ENCODE results near the gene ADAMTS5.

Gene ADAMTS5

GRCh38 chr21:26956813-26957212, 10.1 kb downstream of the ADAMTS5 start:
- TF ChIP-seq, protein P1, sequence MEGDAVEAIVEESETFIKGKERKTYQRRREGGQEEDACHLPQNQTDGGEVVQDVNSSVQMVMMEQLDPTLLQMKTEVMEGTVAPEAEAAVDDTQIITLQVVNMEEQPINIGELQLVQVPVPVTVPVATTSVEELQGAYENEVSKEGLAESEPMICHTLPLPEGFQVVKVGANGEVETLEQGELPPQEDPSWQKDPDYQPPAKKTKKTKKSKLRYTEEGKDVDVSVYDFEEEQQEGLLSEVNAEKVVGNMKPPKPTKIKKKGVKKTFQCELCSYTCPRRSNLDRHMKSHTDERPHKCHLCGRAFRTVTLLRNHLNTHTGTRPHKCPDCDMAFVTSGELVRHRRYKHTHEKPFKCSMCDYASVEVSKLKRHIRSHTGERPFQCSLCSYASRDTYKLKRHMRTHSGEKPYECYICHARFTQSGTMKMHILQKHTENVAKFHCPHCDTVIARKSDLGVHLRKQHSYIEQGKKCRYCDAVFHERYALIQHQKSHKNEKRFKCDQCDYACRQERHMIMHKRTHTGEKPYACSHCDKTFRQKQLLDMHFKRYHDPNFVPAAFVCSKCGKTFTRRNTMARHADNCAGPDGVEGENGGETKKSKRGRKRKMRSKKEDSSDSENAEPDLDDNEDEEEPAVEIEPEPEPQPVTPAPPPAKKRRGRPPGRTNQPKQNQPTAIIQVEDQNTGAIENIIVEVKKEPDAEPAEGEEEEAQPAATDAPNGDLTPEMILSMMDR (IDR thresholded peaks at IDR 0.05; ENCODE audit: insufficient read depth, low read length, poor library complexity, severe bottlenecking), result no peak
- TF ChIP-seq EZH2phosphoT487 (conservative IDR thresholded peaks at IDR 0.05; ENCODE audit: low read length), result no peak
- Histone ChIP-seq H3K9ac (ENCODE audit: low read length) (no peak overlapping the region), H3K9me2 (replicated peaks; ENCODE audit: insufficient read depth, low read length) (no peaks in the 10 kb centered on the region), H3F3A (ENCODE audit: insufficient read depth) (no peaks in the 10 kb centered on the region), H3K9me3 (ENCODE audit: insufficient read depth, low read length) (no peaks in the 10 kb centered on the region), H2AFZ (ENCODE audit: low read depth, low read length, severe bottlenecking) (no peak overlapping the region), H3K4me3 (ENCODE audit: insufficient read depth, low read length, poor library complexity, severe bottlenecking) (no peak overlapping the region), H3K36me3 (ENCODE audit: low read length) (no peaks in the 10 kb centered on the region), H3K4me2 (ENCODE audit: low read depth, low read length, poor library complexity, severe bottlenecking) (no peak overlapping the region), H3K27ac (ENCODE audit: low read depth, low read length) (no peak overlapping the region), H4K20me1 (ENCODE audit: low read depth, low read length) (no peaks in the 10 kb centered on the region), H3K27me3 (ENCODE audit: low read length) (no peaks in the 10 kb centered on the region), H3K79me2 (ENCODE audit: insufficient read depth, low read length) (no peaks in the 10 kb centered on the region)

DNA sequence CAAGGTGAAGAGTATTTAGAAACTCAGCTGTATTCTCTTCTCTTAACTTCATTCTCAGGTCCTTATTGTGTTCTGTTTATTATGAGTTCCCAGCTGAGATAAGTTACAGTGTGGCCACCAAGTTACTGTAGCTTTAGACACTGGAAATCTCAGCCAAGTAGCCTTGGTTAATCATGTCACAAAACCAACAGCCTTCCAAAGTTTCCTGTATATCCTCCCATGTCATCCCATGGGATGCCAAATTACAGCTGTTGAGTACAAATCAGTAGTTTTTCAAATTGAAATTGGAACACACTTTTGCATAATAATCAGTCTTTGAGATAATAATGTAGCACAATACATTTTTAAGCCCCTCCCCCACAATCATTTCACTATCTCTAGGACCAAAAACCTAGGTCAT, 10.7 kb downstream of the ADAMTS5 start:
- no peaks in the 10 kb centered on the region for H3K79me2 ChIP-seq (ENCODE audit: insufficient read depth, low read length)
- H3K27ac ChIP-seq (ENCODE audit: low read depth, low read length), result no peak overlapping the region
- H3K4me3 ChIP-seq (ENCODE audit: insufficient read depth, low read length, poor library complexity, severe bottlenecking), result no peak overlapping the region
- H4K20me1 ChIP-seq (ENCODE audit: low read depth, low read length), result no peaks in the 10 kb centered on the region
- no peak overlapping the region for H2AFZ ChIP-seq (ENCODE audit: low read depth, low read length, severe bottlenecking)
- no peak overlapping the region for H3K9ac ChIP-seq (ENCODE audit: low read length)
- H3K36me3 ChIP-seq (ENCODE audit: low read length), result no peaks in the 10 kb centered on the region
- TF ChIP-seq, protein P1 (IDR thresholded peaks at IDR 0.05; ENCODE audit: insufficient read depth, low read length, poor library complexity, severe bottlenecking), result no peak
- no peak for TF ChIP-seq EZH2phosphoT487 (conservative IDR thresholded peaks at IDR 0.05; ENCODE audit: low read length)
- H3F3A ChIP-seq (ENCODE audit: insufficient read depth), result no peaks in the 10 kb centered on the region
- H3K27me3 ChIP-seq (ENCODE audit: low read length), result no peaks in the 10 kb centered on the region
- H3K9me3 ChIP-seq (ENCODE audit: insufficient read depth, low read length), result no peaks in the 10 kb centered on the region
- H3K4me2 ChIP-seq (ENCODE audit: low read depth, low read length, poor library complexity, severe bottlenecking), result no peak overlapping the region
- no peaks in the 10 kb centered on the region for H3K9me2 ChIP-seq (replicated peaks; ENCODE audit: insufficient read depth, low read length)

GRCh38 chr21:26954662-26955121, 12.2 kb downstream of the ADAMTS5 start:
- H3K36me3 ChIP-seq (ENCODE audit: low read length), result no peaks in the 10 kb centered on the region
- no peaks in the 10 kb centered on the region for H3K9me3 ChIP-seq (ENCODE audit: insufficient read depth, low read length)
- H2AFZ ChIP-seq (ENCODE audit: low read depth, low read length, severe bottlenecking), result no peak overlapping the region
- H4K20me1 ChIP-seq (ENCODE audit: low read depth, low read length), result no peaks in the 10 kb centered on the region
- no peak overlapping the region for H3K9ac ChIP-seq (ENCODE audit: low read length)
- H3K4me3 ChIP-seq (ENCODE audit: insufficient read depth, low read length, poor library complexity, severe bottlenecking), result no peak overlapping the region
- H3K9me2 ChIP-seq (replicated peaks; ENCODE audit: insufficient read depth, low read length), result no peaks in the 10 kb centered on the region
- no peak for TF ChIP-seq EZH2phosphoT487 (conservative IDR thresholded peaks at IDR 0.05; ENCODE audit: low read length)
- TF ChIP-seq, protein P1 (IDR thresholded peaks at IDR 0.05; ENCODE audit: insufficient read depth, low read length, poor library complexity, severe bottlenecking), result no peak
- H3K27me3 ChIP-seq (ENCODE audit: low read length), result no peaks in the 10 kb centered on the region
- H3F3A ChIP-seq (ENCODE audit: insufficient read depth), result no peaks in the 10 kb centered on the region
- no peak overlapping the region for H3K27ac ChIP-seq (ENCODE audit: low read depth, low read length)
- H3K79me2 ChIP-seq (ENCODE audit: insufficient read depth, low read length), result no peaks in the 10 kb centered on the region
- no peak overlapping the region for H3K4me2 ChIP-seq (ENCODE audit: low read depth, low read length, poor library complexity, severe bottlenecking)
